Endothelial cell (in vitro differentiated cells): ENCODE data around the gene IMP4. TPM values are rescaled to one million over a fixed set of nuclear protein-coding genes. Genes with fewer than 3 reads are reported as not detected.

Experiments
- DNase-seq: peaks from one replicate; pipeline ENCODE4 v3.0.0; 2021; ENCODE audit warnings: low spot score
- H3K27ac Mint-ChIP-seq: one replicate; pipeline ENCODE4 v1.8.0; 2021; ENCODE audit warnings: mixed read lengths, inconsistent platforms; ENCODE audit not compliant: unreplicated experiment
- H3K27me3 Mint-ChIP-seq: one replicate; pipeline ENCODE4 v1.8.0; 2021; ENCODE audit warnings: mild to moderate bottlenecking, moderate library complexity, mixed read lengths, inconsistent platforms; ENCODE audit not compliant: unreplicated experiment
- H3K36me3 Mint-ChIP-seq: one replicate; pipeline ENCODE4 v1.8.0; 2021; ENCODE audit warnings: mild to moderate bottlenecking, low read depth, mixed read lengths, inconsistent platforms; ENCODE audit not compliant: unreplicated experiment
- H3K4me1 Mint-ChIP-seq: one replicate; pipeline ENCODE4 v1.8.0; 2021; ENCODE audit warnings: mild to moderate bottlenecking, mixed read lengths, inconsistent platforms; ENCODE audit not compliant: unreplicated experiment
- H3K4me3 Mint-ChIP-seq: one replicate; pipeline ENCODE4 v1.8.0; 2021; ENCODE audit warnings: mild to moderate bottlenecking, mixed read lengths, inconsistent platforms; ENCODE audit not compliant: unreplicated experiment
- H3K9me3 Mint-ChIP-seq: one replicate; pipeline ENCODE4 v1.8.0; 2021; ENCODE audit warnings: mixed read lengths, inconsistent platforms; ENCODE audit not compliant: unreplicated experiment
- CTCF ChIP-seq: fragments of 200-600 bp; sonication (generic); IDR thresholded peaks from one replicate; pipeline ENCODE4 v1.5.0; 2021; ENCODE audit warnings: antibody characterized with exemption; ENCODE audit not compliant: unreplicated experiment
- total RNA-seq: library from RNA; stranded (reverse); fragmentation: NEBNext Ultra II Directional; extraction: Animal tissue kit (Norgen Biotek cat#: 25700); gene quantifications from one replicate; pipeline ENCODE4 v1.2.1, GENCODE V29; 2021; ENCODE audit not compliant: unreplicated experiment

Gene IMP4
- total RNA-seq, 1 donor from 2014 or later: 32.8 TPM

GRCh38 chr2:130345611-130346010, 2.9 kb downstream of the IMP4 start:
- no peak overlapping the region for H3K4me3 Mint-ChIP-seq
- peaks cover 11% of the 10 kb centered on the region for H3K27me3 Mint-ChIP-seq
- H3K27ac Mint-ChIP-seq: no peak overlapping the region
- no peak for DNase-seq
- peaks cover 39% of the 10 kb centered on the region for H3K36me3 Mint-ChIP-seq
- H3K9me3 Mint-ChIP-seq: no peaks in the 10 kb centered on the region
- H3K4me1 Mint-ChIP-seq: peaks cover 14% of the 10 kb centered on the region
- no peak for TF ChIP-seq CTCF

- peaks cover 11% of the 10 kb centered on the region for H3K27me3 Mint-ChIP-seq
- H3K36me3 Mint-ChIP-seq: peaks cover 36% of the 10 kb centered on the region
- peak overlapping the region; percentile 33 for H3K4me3 Mint-ChIP-seq
- H3K4me1 Mint-ChIP-seq: peaks cover 12% of the 10 kb centered on the region
- no peaks in the 10 kb centered on the region for H3K9me3 Mint-ChIP-seq
- no peak for DNase-seq
- H3K27ac Mint-ChIP-seq: no peak overlapping the region
- no peak for TF ChIP-seq CTCF
These were observed 3.5 kb downstream of the IMP4 start for GRCh38 chr2:130346041-130346740.

GRCh38 chr2:130346741-130347066, 4.0 kb downstream of the IMP4 start:
- Mint-ChIP-seq H3K36me3 (peaks cover 34% of the 10 kb centered on the region), H3K27ac (no peak overlapping the region), H3K4me1 (peaks cover 14% of the 10 kb centered on the region), H3K27me3 (peaks cover 15% of the 10 kb centered on the region), H3K4me3 (no peak overlapping the region), H3K9me3 (no peaks in the 10 kb centered on the region)
- TF ChIP-seq CTCF: no peak
- DNase-seq: no peak

GRCh38 chr2:130347220-130347925, 4.7 kb downstream of the IMP4 start:
- H3K27me3 Mint-ChIP-seq: peaks cover 9% of the 10 kb centered on the region
- no peak for TF ChIP-seq CTCF
- H3K4me3 Mint-ChIP-seq: no peak overlapping the region
- DNase-seq: no peak
- H3K27ac Mint-ChIP-seq: no peak overlapping the region
- H3K9me3 Mint-ChIP-seq: no peaks in the 10 kb centered on the region
- H3K4me1 Mint-ChIP-seq: peaks cover 17% of the 10 kb centered on the region
- peaks cover 34% of the 10 kb centered on the region for H3K36me3 Mint-ChIP-seq

GRCh38 chr2:130349174-130349573, 6.5 kb downstream of the IMP4 start:
- no peak for TF ChIP-seq CTCF
- no peaks in the 10 kb centered on the region for H3K9me3 Mint-ChIP-seq
- peak overlapping the region; percentile 31 for H3K4me3 Mint-ChIP-seq
- no peak overlapping the region for H3K27ac Mint-ChIP-seq
- peaks cover 13% of the 10 kb centered on the region for H3K4me1 Mint-ChIP-seq
- H3K27me3 Mint-ChIP-seq: peaks cover 5% of the 10 kb centered on the region
- H3K36me3 Mint-ChIP-seq: peaks cover 31% of the 10 kb centered on the region
- DNase-seq: no peak
